GM12891 (cell line): Measurements from ENCODE around the gene FBXO40.

Experiments used
- PAX5 ChIP-seq: IDR thresholded peaks from 2 replicates; pipeline ENCODE4 v1.6.1; 2011; ENCODE audit warnings: low read length, moderate library complexity, mild to moderate bottlenecking; ENCODE audit not compliant: insufficient read depth, severe bottlenecking
- POLR2A ChIP-seq: IDR thresholded peaks from 2 replicates; pipeline ENCODE4 v1.6.1; 2011; ENCODE audit warnings: low read depth, low read length, control low read depth
- POLR2AphosphoS5 ChIP-seq: IDR thresholded peaks from 2 replicates; pipeline ENCODE4 v1.6.1; 2011; ENCODE audit warnings: low read depth, low read length, control low read depth
- POU2F2 ChIP-seq: IDR thresholded peaks from 2 replicates; pipeline ENCODE4 v1.6.1; 2011; ENCODE audit warnings: low read depth, mild to moderate bottlenecking, control low read depth, low read length, moderate library complexity
- TAF1 ChIP-seq: IDR thresholded peaks from 2 replicates; pipeline ENCODE4 v1.6.1; 2011; ENCODE audit warnings: low read depth, low read length, control low read depth

DNA sequence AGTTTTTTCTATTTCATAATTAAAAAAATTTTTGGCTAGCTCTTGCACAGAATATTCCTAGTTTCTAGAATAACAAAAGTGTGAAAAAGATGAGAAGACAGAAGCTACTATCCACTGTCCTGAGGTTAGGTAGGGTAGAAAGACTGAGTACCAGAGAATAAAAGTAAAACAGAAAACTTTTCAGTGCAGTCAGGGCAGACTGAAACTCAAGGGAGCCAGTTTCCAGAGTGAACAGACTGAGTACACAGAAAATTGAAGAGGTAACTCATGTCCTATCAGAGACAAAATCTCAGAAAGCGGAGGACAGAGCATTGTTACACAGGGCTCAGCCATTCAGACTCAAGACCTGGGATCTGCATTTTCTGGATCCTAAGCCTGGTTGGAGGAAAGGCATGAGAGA, 8.8 kb upstream of the FBXO40 start:
- TF ChIP-seq POLR2AphosphoS5: no peak
- TF ChIP-seq TAF1: no peak
- TF ChIP-seq POLR2A: no peak
- TF ChIP-seq PAX5: no peak
- TF ChIP-seq POU2F2: no peak
